OCI-LY7 (cell line): Measurements from ENCODE around the gene SHQ1. TPM values are rescaled to one million over a fixed set of nuclear protein-coding genes. Genes with fewer than 3 reads are reported as not detected.

Experiments used
- BruUV-seq: library from RNA; stranded (reverse); fragments of 400-500 nt; replicated peaks from 2 replicates; lab custom pipeline; 2021; lab: Mats Ljungman, UMichigan
- CTCF ChIA-PET: fragments of 300-600 bp; sonication (Branson Sonifier 250); formaldehyde crosslinking; loops from one replicate; lab custom pipeline; 2022; ENCODE audit warnings: antibody characterized with exemption; ENCODE audit not compliant: unreplicated experiment; lab: Charles Lee
- POLR2A ChIA-PET: fragments of 300-600 bp; sonication (Branson Sonifier 250); formaldehyde crosslinking; loops from one replicate; lab custom pipeline; 2022; ENCODE audit warnings: antibody characterized with exemption; lab: Charles Lee
- DNase-seq: peaks from one replicate; pipeline ENCODE4 v3.0.0-alpha.2; 2015; ENCODE audit warnings: low spot score
- H2AFZ ChIP-seq: fragments of 200-600 bp; sonication (generic), shearing (Covaris generic); 2 replicates; pipeline ENCODE4 v1.6.1; 2014; ENCODE audit warnings: mild to moderate bottlenecking, antibody characterized with exemption, low read length, moderate library complexity
- H3K27ac ChIP-seq: fragments of 200-600 bp; sonication (generic); 2 replicates; pipeline ENCODE4 v1.5.1; 2014; ENCODE audit warnings: mixed run types, low read depth, mild to moderate bottlenecking, moderate library complexity, low read length, inconsistent platforms; ENCODE audit not compliant: poor library complexity, severe bottlenecking
- H3K36me3 ChIP-seq: fragments of 200-600 bp; sonication (generic); 2 replicates; pipeline ENCODE4 v1.6.1; 2014; ENCODE audit warnings: mild to moderate bottlenecking, antibody characterized with exemption, low read length, moderate library complexity, mixed read lengths; ENCODE audit not compliant: insufficient read depth
- H3K4me1 ChIP-seq: fragments of 200-600 bp; sonication (generic); 2 replicates; pipeline ENCODE4 v1.5.1; 2014; ENCODE audit warnings: mild to moderate bottlenecking, low read length; ENCODE audit not compliant: insufficient read depth, poor library complexity, severe bottlenecking
- H3K4me2 ChIP-seq: fragments of 200-600 bp; sonication (generic); 2 replicates; pipeline ENCODE4 v1.6.1; 2014; ENCODE audit warnings: mild to moderate bottlenecking, low read length
- H3K4me3 ChIP-seq: fragments of 200-600 bp; sonication (generic); 2 replicates; pipeline ENCODE4 v1.5.1; 2014; ENCODE audit warnings: mild to moderate bottlenecking, low read depth, low read length; ENCODE audit not compliant: poor library complexity, severe bottlenecking
- H3K79me2 ChIP-seq: fragments of 200-600 bp; sonication (generic); 2 replicates; pipeline ENCODE4 v1.6.1; 2016; ENCODE audit warnings: low read depth, mild to moderate bottlenecking, low read length, moderate library complexity, mixed read lengths; ENCODE audit not compliant: insufficient read depth
- H3K9me2 ChIP-seq: fragments of 200-600 bp; sonication (generic); 2 replicates; pipeline ENCODE4 v1.6.1; 2016; ENCODE audit warnings: mild to moderate bottlenecking, low read length, mixed read lengths; ENCODE audit not compliant: insufficient read depth
- H3K9me3 ChIP-seq: fragments of 200-600 bp; sonication (generic); 2 replicates; pipeline ENCODE4 v1.6.1; 2014; ENCODE audit warnings: mild to moderate bottlenecking, mixed run types, low read length, mixed read lengths
- H4K20me1 ChIP-seq: fragments of 200-600 bp; sonication (generic); 2 replicates; pipeline ENCODE4 v1.6.1; 2014; ENCODE audit warnings: mild to moderate bottlenecking, antibody characterized with exemption, low read length, moderate library complexity, mixed read lengths; ENCODE audit not compliant: insufficient read depth
- EZH2phosphoT487 ChIP-seq: fragments of 200-600 bp; sonication (generic); IDR thresholded peaks from 2 replicates; pipeline ENCODE4 v1.6.1; 2018; ENCODE audit warnings: low read depth, borderline replicate concordance, mild to moderate bottlenecking, mixed run types, antibody characterized with exemption, low read length, moderate library complexity, mixed read lengths
- intact Hi-C: fragments of 100-400 bp; cut with micrococcal nuclease; formaldehyde crosslinking; loops from one replicate; pipeline ENCODE4 v1.10.0; 2022; ENCODE audit not compliant: unreplicated experiment
- total RNA-seq, 2 experiments: library from RNA; depleted of rRNA in 1 of 2; stranded (reverse); fragments of >200 nt in 1 of 2; shearing (Covaris generic) in 1 of 2; gene quantifications; 2 replicates each; pipeline ENCODE4 v1.2.3, GENCODE V29; 2014 to 2022
- TF ChIP-seq, protein P1 (sequence below): fragments of 200-600 bp; sonication (generic); conservative IDR thresholded peaks from 2 replicates; pipeline ENCODE4 v1.5.1; 2014; ENCODE audit warnings: mild to moderate bottlenecking, antibody characterized with exemption, low read length, moderate library complexity, mixed read lengths

SHQ1 gene
- total RNA-seq, 2 experiments from 2014 or later, result 19.7 to 34.9 TPM

DNA sequence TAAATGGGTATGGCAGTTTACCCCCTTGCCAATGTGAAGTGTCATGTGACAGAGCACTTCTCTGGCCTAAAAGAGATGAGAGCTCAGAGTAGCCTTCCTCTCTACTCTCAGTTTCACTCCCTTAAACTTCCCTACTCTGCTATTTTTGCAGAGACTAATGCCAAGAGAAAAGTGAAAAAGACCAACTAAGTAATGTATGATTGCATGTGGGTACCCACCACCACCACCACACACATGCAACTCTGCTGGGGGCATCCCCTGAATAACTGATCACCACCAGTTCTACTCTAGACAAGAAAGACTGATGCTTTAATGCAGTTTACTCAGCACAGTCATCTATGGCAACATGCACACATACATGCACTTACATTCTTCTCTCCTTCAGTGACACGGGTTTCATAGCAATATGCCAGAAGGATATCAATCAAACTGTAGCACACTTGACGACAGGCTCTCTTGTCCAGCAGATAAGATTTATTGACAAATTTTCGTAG, 31.3 kb downstream of the SHQ1 start:
- Histone ChIP-seq H3K4me2 (no peak overlapping the region), H3K9me3 (no peaks in the 10 kb centered on the region), H3K9me2 (no peaks in the 10 kb centered on the region), H3K36me3 (peaks cover 25% of the 10 kb centered on the region; the same call in 1 of the 2 replicates), H3K27ac (no peak overlapping the region), H4K20me1 (0 out of 2 replicates have a peak, but pooled peaks cover 5% of the 10 kb centered on the region), H2AFZ (no peak overlapping the region), H3K4me1 (peaks cover 48% of the 10 kb centered on the region), H3K4me3 (no peak overlapping the region), H3K79me2 (no peaks in the 10 kb centered on the region)
- no TSS peak for BruUV-seq
- intact Hi-C loops, result loop anchor here (5.0 to 10.0 kb wide), 3 partner anchors 292 to 862 kb away; no protein-coding TSS in a partner anchor
- ChIA-PET CTCF (no interaction called here), POLR2A (interaction anchor here (0.5 to 0.9 kb wide), 3 partner anchors 31 to 142 kb away, joined by 3 read pairs; partner anchors contain the start of gene SHQ1)
- no peak for TF ChIP-seq EZH2phosphoT487
- TF ChIP-seq, protein P1, sequence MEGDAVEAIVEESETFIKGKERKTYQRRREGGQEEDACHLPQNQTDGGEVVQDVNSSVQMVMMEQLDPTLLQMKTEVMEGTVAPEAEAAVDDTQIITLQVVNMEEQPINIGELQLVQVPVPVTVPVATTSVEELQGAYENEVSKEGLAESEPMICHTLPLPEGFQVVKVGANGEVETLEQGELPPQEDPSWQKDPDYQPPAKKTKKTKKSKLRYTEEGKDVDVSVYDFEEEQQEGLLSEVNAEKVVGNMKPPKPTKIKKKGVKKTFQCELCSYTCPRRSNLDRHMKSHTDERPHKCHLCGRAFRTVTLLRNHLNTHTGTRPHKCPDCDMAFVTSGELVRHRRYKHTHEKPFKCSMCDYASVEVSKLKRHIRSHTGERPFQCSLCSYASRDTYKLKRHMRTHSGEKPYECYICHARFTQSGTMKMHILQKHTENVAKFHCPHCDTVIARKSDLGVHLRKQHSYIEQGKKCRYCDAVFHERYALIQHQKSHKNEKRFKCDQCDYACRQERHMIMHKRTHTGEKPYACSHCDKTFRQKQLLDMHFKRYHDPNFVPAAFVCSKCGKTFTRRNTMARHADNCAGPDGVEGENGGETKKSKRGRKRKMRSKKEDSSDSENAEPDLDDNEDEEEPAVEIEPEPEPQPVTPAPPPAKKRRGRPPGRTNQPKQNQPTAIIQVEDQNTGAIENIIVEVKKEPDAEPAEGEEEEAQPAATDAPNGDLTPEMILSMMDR, result no peak
- peak; percentile 15 for DNase-seq

DNA sequence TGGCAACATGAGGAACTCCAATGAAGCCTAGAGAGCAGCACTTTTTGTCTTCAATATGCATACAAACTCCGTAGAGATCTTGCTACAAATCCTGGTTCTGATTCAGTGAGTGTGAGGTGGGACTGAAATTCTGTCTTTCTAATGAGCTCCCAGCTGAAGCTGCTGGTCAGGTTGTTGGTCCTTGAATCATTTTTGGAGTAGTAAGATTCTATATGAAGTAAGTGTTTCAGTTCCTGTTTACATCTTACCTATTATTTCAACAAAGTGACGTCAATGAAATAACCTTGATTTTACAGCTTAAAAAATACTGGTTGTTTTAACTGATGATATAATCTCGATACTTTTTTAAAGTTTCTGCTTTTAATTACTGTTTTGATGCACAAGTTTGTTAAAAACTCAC, 33.9 kb downstream of the SHQ1 start:
- DNase-seq, result peak; percentile 59
- Histone ChIP-seq H4K20me1 (0 out of 2 replicates have a peak, but pooled peaks cover 5% of the 10 kb centered on the region), H3K4me2 (peak overlapping the region; percentile 50), H3K4me3 (no peak overlapping the region), H3K27ac (no peak overlapping the region), H2AFZ (no peak overlapping the region), H3K79me2 (no peaks in the 10 kb centered on the region), H3K9me3 (no peaks in the 10 kb centered on the region), H3K9me2 (no peaks in the 10 kb centered on the region), H3K4me1 (peaks cover 30% of the 10 kb centered on the region), H3K36me3 (peaks cover 31% of the 10 kb centered on the region)
- CTCF ChIA-PET, result interaction anchor here (1.0 kb wide), 1 partner anchor 28 kb away, joined by 3 read pairs; no protein-coding TSS in a partner anchor
- TF ChIP-seq, protein P1, result no peak
- TF ChIP-seq EZH2phosphoT487, result no peak
- no TSS peak for BruUV-seq
- intact Hi-C loops, result loop anchor here (2.0 to 10.0 kb wide), 3 partner anchors 58 to 860 kb away; no protein-coding TSS in a partner anchor
- POLR2A ChIA-PET, result interaction anchor here (0.7 to 1.0 kb wide), 3 partner anchors 13 to 64 kb away, joined by 3 to 5 read pairs (median 3); no protein-coding TSS in a partner anchor

DNA sequence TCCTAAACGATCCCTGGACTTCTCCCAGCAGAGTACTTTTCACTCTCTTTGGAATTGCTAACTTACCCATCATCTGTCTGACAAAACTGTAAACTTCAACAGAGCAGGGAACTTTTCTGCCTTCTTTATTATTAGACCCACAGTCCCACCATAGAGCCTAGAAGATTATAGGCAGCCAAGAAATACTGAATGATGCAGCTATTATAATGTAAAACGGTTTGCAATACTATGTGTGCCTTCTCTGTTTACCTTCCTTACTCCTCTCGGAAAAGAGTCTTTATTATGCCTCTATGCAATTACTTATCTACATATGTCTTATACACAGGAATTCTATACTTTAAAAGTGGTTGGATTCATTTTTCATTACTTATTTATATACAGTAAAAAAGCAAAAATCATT, 36.0 kb downstream of the SHQ1 start:
- TF ChIP-seq EZH2phosphoT487, result no peak
- TF ChIP-seq, protein P1, result no peak
- BruUV-seq, result no TSS peak
- no peaks in the 10 kb centered on the region for H3K79me2 ChIP-seq
- H4K20me1 ChIP-seq, result 0 out of 2 replicates have a peak, but pooled peaks cover 4% of the 10 kb centered on the region
- no peak overlapping the region for H2AFZ ChIP-seq
- ChIA-PET POLR2A (interaction anchor here (0.9 kb wide), 1 partner anchor 8 kb away, joined by 4 read pairs; no protein-coding TSS in a partner anchor), CTCF (no interaction called here)
- H3K36me3 ChIP-seq, result peaks cover 45% of the 10 kb centered on the region
- H3K4me1 ChIP-seq, result peaks cover 27% of the 10 kb centered on the region
- H3K4me3 ChIP-seq, result no peak overlapping the region
- no peak overlapping the region for H3K27ac ChIP-seq
- DNase-seq, result no peak
- intact Hi-C loops, result loop anchor here (10.0 kb wide), 2 partner anchors 287 to 857 kb away; no protein-coding TSS in a partner anchor
- no peak overlapping the region for H3K4me2 ChIP-seq
- H3K9me3 ChIP-seq, result no peaks in the 10 kb centered on the region
- H3K9me2 ChIP-seq, result no peaks in the 10 kb centered on the region
